ENCODE results near the gene DHX38. TPM values are rescaled to one million over a fixed set of nuclear protein-coding genes. Genes with fewer than 3 reads are reported as not detected.

DHX38 gene
- total RNA-seq, 2 donors from 2014 or later: 57.8 to 72.8 TPM

- DNase-seq (ENCODE audit: low spot score) (no peak), ATAC-seq (ENCODE audit: insufficient number of reproducible peaks, low FRiP score, low read depth) (no peak)
- no peak overlapping the region for H3K27ac ChIP-seq
- H3K36me3 ChIP-seq: no peaks in the 10 kb centered on the region
- H3K4me1 ChIP-seq (ENCODE audit: control insufficient read depth in 1 of 2, low read depth in 2 of 2): no peaks in the 10 kb centered on the region
- H3K4me3 ChIP-seq: no peak overlapping the region
- H3K9me3 ChIP-seq: no peaks in the 10 kb centered on the region
- TF ChIP-seq CTCF (IDR thresholded peaks at IDR 0.05): no peak
- H3K27me3 ChIP-seq (replicated peaks; ENCODE audit: insufficient read depth): no peaks in the 10 kb centered on the region
These were observed 26.4 kb downstream of the DHX38 start for GRCh38 chr16:72120026-72120425.

DNA sequence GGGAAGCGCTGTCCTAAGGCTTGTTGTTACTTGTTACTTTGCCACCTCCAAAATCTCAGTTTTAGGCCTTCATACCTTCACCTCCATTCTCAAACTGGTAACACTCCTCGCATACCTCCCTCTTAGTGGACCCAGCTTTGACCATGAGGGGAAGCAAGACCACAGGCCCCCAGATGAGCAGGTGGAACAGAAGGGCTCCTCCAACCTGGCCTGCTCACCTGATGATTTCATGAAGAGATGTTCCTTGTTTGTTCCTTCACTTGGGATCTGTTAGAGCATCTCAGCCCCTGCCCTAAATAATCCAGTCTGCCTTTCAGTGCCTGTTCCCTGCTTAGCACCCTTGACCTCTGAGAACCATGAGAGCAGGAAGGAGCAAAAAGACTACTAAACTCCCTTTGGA, 28.7 kb downstream of the DHX38 start:
- no peak for TF ChIP-seq CTCF (IDR thresholded peaks at IDR 0.05)
- no peaks in the 10 kb centered on the region for H3K27me3 ChIP-seq (replicated peaks; ENCODE audit: insufficient read depth)
- ATAC-seq (ENCODE audit: insufficient number of reproducible peaks, low FRiP score, low read depth) (no peak), DNase-seq (ENCODE audit: low spot score) (no peak)
- H3K4me3 ChIP-seq: no peak overlapping the region
- H3K4me1 ChIP-seq (ENCODE audit: control insufficient read depth in 1 of 2, low read depth in 2 of 2): no peaks in the 10 kb centered on the region
- H3K9me3 ChIP-seq: no peaks in the 10 kb centered on the region
- H3K27ac ChIP-seq: no peak overlapping the region
- no peaks in the 10 kb centered on the region for H3K36me3 ChIP-seq

DNA sequence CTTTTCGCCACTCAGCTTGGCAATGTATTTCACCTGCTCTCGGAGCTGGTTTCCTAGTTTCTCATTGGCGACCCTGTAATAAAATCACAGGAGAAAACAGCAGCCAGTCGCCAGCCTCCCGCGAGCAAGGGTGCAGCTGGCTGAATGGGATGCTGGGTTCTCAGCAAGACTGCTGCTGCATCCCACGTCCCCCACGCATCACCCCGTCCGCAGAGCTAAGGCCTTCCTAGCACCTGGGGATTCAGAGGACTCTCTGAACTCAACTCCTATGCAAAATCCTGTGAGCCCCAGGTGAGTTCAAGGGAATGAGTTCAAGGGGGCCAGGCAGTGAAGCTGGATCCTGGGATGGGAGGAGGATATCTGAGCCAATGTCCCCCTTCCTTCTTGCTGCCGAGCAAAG, 29.3 kb downstream of the DHX38 start:
- Histone ChIP-seq H3K4me1 (ENCODE audit: control insufficient read depth in 1 of 2, low read depth in 2 of 2) (no peaks in the 10 kb centered on the region), H3K27ac (no peak overlapping the region), H3K4me3 (no peak overlapping the region), H3K27me3 (replicated peaks; ENCODE audit: insufficient read depth) (no peaks in the 10 kb centered on the region), H3K36me3 (no peaks in the 10 kb centered on the region), H3K9me3 (no peaks in the 10 kb centered on the region)
- no peak for ATAC-seq (ENCODE audit: insufficient number of reproducible peaks, low FRiP score, low read depth)
- no peak for DNase-seq (ENCODE audit: low spot score)
- no peak for TF ChIP-seq CTCF (IDR thresholded peaks at IDR 0.05)

DNA sequence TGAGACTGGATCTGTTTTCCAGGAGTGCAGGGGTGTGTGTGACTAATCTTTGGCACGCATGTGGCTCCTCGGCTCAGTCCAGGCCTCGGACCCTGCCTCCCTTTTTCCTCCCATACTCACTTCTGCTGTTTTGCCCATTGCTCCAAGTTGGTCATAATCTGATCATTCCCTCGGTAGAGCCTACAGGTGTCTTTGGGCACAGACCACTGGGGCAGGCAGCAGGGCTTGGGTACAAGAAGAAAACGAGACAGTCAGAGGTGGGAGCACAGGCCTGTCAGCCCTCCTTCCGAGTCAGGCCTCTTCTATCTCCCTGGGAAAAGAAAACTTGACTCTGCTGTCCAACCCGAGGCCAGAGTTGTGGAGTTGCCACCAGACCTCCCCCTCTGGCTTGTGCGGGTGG, 29.8 kb downstream of the DHX38 start:
- H3K36me3 ChIP-seq: no peaks in the 10 kb centered on the region
- H3K4me1 ChIP-seq (ENCODE audit: control insufficient read depth in 1 of 2, low read depth in 2 of 2): no peaks in the 10 kb centered on the region
- DNase-seq (ENCODE audit: low spot score): no peak
- H3K27me3 ChIP-seq (replicated peaks; ENCODE audit: insufficient read depth): no peaks in the 10 kb centered on the region
- no peak for TF ChIP-seq CTCF (IDR thresholded peaks at IDR 0.05)
- no peak for ATAC-seq (ENCODE audit: insufficient number of reproducible peaks, low FRiP score, low read depth)
- H3K4me3 ChIP-seq: no peak overlapping the region
- no peaks in the 10 kb centered on the region for H3K9me3 ChIP-seq
- no peak overlapping the region for H3K27ac ChIP-seq

GRCh38 chr16:72124148-72124547, 30.5 kb downstream of the DHX38 start:
- H3K4me1 ChIP-seq (ENCODE audit: control insufficient read depth in 1 of 2, low read depth in 2 of 2): no peaks in the 10 kb centered on the region
- no peaks in the 10 kb centered on the region for H3K9me3 ChIP-seq
- no peak overlapping the region for H3K27ac ChIP-seq
- TF ChIP-seq CTCF (IDR thresholded peaks at IDR 0.05): no peak
- H3K36me3 ChIP-seq: no peaks in the 10 kb centered on the region
- no peaks in the 10 kb centered on the region for H3K27me3 ChIP-seq (replicated peaks; ENCODE audit: insufficient read depth)
- DNase-seq (ENCODE audit: low spot score) (no peak), ATAC-seq (ENCODE audit: insufficient number of reproducible peaks, low FRiP score, low read depth) (no peak)
- H3K4me3 ChIP-seq: no peak overlapping the region

Data from thoracic aorta (tissue), 2 donors.